D721Med (cell line): ENCODE results near the gene HCFC1R1.

Experiments used
- DNase-seq: peaks from one replicate; pipeline ENCODE4 v3.0.0; 2011; ENCODE audit warnings: low spot score; ENCODE audit not compliant: insufficient read length
- FAIRE-seq: peaks from 2 replicates; lab custom pipeline; 2011; peaks lifted over from hg19 to GRCh38; lab: Jason Lieb, UNC
- TF ChIP-seq, protein P1 (sequence below): IDR thresholded peaks from 2 replicates; pipeline ENCODE4 v1.5.1; 2012; ENCODE audit warnings: mild to moderate bottlenecking, control low read depth; ENCODE audit not compliant: insufficient read depth; ENCODE audit errors: missing control alignments

The HCFC1R1 gene

DNA sequence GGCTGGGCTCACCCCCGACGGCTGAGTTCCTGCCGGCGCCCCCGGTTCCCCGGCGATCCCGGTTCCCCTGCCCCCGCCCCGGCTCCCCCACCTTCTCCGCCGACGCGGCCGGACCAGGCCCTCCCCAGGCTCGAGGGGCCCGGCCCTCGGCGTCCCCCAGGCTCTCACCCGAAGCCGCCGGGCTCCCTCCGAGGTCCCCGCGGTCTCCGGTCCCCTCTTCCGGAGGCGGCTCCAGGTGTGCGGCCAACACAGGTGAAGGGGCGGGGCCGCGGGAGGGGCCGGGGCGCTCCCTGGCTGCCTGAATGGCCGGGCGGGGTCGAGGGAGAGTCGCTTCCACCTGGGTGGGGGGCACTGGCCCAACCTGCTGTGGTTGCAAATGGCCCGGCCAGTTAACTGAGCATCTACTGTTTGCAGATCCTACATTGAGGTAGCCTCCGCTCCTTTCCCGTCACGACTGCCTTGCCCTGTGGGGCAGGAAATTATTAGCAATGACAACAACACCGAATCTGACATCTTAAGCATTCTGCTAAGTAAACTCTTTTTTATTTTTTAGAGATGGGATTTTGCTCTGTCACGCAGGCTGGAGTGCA, 13.1 kb upstream of the HCFC1R1 start, which contains the start of gene BICDL2:
TSS of gene BICDL2 (minus strand) at position 219 of the 590 bp plus-strand sequence. CDS start 1,448 bp downstream, outside the sequence.
- DNase-seq (no peak), FAIRE-seq (no peak)
- TF ChIP-seq, protein P1, sequence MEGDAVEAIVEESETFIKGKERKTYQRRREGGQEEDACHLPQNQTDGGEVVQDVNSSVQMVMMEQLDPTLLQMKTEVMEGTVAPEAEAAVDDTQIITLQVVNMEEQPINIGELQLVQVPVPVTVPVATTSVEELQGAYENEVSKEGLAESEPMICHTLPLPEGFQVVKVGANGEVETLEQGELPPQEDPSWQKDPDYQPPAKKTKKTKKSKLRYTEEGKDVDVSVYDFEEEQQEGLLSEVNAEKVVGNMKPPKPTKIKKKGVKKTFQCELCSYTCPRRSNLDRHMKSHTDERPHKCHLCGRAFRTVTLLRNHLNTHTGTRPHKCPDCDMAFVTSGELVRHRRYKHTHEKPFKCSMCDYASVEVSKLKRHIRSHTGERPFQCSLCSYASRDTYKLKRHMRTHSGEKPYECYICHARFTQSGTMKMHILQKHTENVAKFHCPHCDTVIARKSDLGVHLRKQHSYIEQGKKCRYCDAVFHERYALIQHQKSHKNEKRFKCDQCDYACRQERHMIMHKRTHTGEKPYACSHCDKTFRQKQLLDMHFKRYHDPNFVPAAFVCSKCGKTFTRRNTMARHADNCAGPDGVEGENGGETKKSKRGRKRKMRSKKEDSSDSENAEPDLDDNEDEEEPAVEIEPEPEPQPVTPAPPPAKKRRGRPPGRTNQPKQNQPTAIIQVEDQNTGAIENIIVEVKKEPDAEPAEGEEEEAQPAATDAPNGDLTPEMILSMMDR: no peak

DNA sequence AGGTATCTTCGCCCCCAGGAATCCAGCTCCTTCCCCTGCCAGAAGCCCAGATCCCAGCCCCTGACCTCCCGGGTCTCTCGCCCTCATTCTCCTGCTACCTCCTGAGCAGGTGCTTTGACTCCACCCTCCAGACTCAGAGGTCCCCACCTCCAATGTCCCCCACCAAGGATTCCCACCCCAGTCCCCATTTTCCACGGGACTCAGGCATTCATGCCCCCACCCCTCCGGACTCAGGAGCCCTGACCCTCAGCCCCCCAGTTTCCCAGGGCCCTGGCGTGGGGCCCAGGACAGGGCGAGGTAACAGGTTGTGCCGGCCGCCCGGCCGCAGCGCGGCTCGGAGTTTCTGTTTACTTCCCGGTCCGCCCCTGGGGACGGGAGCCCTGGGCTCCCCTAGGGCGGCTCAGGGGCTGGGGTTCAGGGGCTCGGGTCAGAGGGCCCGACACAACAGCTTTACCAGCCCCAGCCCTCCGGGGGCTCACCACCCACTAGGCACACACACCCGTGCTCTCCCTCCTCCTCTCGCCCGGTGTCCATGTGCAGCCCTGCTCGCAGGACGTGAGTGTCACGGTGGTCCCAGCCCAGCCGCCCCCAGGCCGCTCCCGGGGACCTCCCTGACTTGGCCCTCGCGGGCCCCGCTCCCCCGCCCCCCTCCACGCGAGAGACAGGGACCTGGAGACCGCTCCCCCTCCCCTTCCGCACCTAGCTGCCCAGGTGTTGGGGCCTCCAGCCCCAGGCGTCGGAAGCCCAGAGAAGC, 12.4 kb upstream of the HCFC1R1 start:
- DNase-seq (no peak), FAIRE-seq (no peak)
- TF ChIP-seq, protein P1: no peak

DNA sequence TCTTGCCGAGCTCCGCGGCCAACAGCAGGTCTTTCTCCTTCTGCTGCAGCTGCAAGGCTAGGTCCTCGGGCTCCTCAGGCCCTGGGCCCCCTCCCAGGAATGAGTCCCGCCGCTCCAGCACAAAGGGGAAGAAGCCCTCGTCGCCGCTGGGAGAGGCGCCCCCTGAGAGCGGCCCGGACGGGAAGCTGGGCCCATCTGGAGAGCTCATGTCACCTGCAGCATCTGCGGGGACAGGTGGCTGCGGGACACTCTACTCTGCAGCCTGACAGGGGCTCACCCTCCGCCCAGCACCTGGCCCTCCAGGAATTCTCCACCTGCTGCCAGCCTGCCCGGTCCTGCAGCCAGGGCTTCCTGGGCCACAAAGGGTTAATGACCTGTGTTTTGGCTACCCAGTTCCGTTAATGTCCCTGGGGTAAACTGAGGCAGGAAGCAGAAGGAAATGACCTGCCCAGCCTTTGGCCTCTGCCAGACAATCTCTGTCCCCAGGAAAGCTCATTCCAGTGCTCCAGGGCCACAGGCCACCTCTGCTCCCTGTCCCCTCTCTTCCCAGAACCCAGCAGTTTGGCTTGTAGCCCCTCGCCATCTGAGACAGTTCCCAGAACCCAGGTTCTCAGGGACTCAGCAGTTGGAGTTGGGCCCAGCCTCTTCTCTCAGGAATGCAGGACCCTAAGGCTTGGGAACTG, 11.7 kb upstream of the HCFC1R1 start:
- TF ChIP-seq, protein P1: no peak
- no peak for DNase-seq
- no peak for FAIRE-seq

GRCh38 chr16:3032624-3033023, 8.9 kb upstream of the HCFC1R1 start:
- no peak for FAIRE-seq
- TF ChIP-seq, protein P1: no peak
- DNase-seq: no peak

GRCh38 chr16:3030222-3031212, 6.8 kb upstream of the HCFC1R1 start:
- FAIRE-seq: no peak
- DNase-seq: no peak
- TF ChIP-seq, protein P1: no peak

DNA sequence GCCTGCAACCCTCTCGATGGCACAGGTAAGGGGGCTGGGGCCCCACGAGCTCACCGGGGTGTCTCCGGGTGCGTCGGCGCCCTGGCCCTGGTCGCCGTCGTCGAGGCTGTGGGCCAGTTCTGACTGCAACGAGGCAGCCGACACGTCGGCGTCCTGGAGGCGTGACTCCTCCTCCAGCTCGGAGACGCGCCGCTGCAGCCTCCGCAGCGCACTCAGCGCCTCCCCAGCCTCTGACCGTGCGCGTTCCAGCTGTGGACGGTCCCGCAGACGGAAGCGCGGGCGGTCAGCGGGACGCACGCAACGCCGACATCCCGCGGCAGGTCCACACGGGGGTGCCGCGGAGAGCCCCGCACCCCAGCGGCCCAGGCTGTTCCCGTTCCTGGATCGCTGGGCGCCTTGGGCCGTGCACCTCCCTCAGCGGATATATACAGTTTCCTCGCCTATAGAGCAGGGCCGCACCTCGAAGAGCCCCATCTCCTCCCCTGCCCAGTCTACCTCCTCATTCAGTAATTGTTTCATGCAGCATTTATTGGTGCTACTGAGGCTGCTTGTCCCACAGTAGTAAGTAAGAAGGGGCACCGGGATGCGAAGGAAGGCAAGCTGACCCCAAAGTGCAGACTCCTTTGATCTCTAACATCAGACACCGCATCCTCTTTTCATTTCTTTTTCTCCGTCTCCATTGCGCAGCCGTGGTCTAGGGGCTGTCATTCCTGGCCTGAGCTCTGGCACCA, 5.9 kb upstream of the HCFC1R1 start:
- TF ChIP-seq, protein P1: no peak
- FAIRE-seq (no peak), DNase-seq (no peak)
